DMS79 treated with DMSO at 0.1 percent for 48 hours (cell line): ENCODE data around the gene PCYT2.

Experiments
- DNase-seq: peaks from one replicate; lab custom pipeline; 2025; lab: John Stamatoyannopoulos, UW

The PCYT2 gene

GRCh38 chr17:81912441-81913309 is 1.5 kb upstream of the PCYT2 start:
- DNase-seq = no peak

DNA sequence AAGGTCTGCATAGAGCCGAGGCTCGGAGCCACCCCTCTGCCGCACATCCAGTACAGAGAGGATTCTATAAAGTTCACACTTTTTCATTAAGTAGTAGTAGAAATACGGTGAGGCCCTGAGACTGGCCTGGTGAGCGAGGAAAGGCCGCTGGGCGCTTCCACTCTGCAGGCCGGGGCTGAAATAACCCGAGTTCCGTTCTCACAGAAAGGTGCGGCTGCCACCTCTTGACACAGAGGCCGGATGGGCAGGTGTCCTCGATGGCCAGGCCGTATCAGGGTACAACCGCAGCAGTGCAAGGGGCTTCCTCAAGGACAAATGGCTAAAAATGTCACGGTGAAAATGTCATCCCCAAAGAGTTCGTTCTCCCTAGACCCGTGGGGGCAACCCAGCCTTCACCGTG is 770 bp upstream of the PCYT2 start:
- DNase-seq = no peak

- no peak for DNase-seq
Measured at GRCh38 chr17:81910840-81911276, 341 bp downstream of the PCYT2 start.

GRCh38 chr17:81909966-81910839 is 996 bp downstream of the PCYT2 start:
- DNase-seq = no peak

DNA sequence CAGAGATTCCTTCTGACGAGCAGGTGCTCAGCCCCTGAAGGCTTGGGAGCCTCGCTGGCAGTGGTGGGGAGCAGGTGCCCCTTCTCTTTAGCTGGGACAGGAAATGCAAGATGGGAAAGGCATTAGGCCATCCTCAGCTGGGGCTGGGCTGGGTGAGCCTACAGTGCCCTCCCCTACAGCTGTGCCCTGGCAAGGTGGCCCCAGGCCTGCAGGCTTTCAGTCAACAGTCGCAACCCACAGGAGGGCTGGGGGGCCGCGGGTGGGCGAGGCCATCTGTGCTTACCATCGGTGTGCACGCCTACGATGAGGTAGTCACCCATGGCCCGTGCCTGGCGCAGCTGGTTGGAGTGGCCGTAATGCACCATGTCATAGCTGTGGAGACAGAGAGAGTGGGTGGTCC is 2.0 kb downstream of the PCYT2 start:
- no peak for DNase-seq

GRCh38 chr17:81908793-81909192 is 2.4 kb downstream of the PCYT2 start:
- DNase-seq = no peak

DNA sequence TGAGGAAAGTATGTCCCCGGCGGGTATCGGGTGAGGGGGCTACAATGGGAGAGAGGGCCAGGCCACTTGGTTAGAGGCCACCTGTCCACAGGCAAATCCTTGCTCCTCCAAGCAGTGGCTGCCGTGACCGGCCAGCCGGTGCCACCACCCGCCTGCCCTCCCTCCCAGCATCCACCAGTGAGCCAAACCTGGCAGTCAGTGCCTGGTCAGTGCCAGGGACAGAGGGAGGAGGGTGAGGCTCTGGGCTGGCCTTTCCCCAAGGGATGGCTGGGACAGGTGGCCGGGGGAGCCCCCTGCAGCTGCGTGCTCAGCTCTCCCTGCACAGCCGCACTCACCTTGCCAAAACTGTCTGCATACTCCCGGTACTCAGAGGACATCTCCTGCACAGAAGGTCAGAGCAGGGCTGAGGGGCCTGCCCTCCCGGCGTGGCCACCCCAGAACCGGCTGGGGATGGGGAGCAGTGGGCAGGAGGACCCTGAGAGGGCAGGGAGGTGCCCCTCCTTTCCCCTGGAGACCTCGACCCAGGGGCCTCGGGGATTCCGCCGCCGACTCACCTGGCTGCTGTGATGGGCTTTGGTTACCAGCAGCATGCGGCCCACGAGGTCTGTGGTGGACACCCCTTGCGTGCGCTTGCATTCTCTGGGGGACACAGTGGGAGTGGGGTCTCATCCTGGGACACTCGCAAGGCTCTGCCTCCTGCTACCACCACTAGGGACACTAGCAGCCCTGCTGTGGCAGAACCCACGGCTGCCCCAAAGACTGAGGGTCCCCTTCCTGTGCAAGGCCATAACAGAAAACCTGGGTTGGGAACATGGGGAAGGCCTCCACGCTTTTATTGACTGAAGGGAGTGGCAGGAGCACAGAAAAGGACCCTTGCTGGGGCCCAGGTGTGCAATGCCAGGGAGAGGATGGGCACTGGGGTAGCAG is 3.7 kb downstream of the PCYT2 start:
- no peak for DNase-seq

- DNase-seq = no peak
Measured at GRCh38 chr17:81906476-81907218, 4.6 kb downstream of the PCYT2 start.

DNA sequence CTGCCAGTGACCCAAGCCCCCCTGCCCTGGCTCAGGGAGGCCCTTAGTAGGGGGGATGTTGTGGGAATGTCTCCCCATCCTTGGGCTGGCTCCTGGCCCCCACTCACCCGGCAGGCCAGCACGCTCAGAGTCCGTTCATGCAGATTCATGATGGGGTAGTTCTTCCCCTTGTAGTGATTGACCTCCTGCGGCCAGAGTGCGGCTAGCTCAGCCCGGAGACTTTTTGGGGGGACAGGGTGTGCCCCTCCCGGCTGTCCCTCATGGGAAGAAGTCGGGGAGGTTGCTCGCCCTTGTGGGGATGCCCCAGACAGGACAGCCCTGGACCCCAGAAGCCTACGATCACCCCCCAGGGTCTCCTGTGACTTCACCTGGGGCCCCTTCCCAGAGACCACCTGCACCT is 5.2 kb downstream of the PCYT2 start:
- no peak for DNase-seq

DNA sequence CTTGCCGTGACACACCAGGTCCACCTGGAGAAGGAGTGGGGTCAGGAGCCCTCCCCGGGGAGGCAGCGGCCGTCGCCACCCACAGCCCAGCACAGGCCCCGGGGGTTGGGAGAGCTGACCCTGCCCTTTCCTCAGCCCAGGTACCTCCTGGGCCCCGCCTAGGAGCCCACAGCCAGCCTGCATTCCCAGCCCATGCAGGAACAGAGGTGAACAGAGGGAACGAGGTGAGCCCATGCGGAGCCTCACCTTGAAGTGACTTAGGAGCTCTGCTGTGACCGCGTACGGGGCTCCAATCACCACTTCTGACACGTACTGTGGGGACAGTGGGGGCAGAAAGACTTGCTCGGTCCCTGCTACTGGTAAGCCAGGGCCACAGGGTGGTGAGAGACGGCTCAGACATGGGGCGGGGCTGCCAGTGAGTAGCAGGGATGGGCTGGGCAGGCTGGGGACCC is 5.7 kb downstream of the PCYT2 start:
- DNase-seq = no peak

DNA sequence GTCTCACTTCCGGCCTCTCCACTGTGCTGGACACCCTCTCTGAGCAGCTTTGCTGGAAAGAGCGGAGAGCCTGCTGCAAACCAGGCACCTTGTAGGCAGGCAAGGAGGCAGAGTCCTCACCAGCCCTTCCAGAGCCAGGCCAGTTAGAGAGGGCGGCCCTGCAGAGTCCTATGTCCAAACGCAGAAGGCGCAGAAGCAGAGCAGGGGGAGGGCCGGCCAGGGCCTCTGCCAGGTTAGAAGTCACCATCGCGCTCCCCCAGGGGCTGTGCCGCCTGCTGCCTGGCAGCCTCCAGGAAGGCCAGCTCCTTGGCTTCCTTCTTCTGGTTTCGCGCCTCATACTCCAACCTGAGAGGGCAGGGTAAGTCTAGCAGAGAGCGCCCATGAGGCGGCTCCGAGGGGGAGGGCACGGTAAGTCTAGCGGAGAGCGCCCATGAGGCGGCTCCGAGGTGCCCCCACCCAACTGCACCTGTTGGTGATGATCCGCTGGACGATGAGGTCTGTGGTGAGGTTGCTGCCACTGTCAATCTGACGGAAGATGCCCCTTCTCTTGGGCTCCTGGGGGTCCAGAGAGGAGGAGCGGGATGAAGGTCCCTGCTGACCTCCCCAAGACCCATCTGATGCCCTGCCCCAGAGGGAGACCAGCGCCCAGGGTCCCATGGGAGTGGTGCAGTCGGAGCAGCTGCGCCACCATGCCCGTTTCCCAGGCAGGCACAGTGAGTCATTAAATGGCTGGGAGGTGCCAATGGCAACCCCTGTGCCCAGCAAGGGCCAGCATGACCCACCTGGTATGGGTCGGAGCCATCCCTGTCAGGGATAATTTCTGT is 6.4 kb downstream of the PCYT2 start:
- no peak for DNase-seq

GRCh38 chr17:81903896-81904599 is 7.2 kb downstream of the PCYT2 start:
- no peak for DNase-seq

- DNase-seq = no peak
Measured at GRCh38 chr17:81903415-81903831, 7.8 kb downstream of the PCYT2 start.

GRCh38 chr17:81902653-81903414 is 8.4 kb downstream of the PCYT2 start:
- no peak for DNase-seq

DNA sequence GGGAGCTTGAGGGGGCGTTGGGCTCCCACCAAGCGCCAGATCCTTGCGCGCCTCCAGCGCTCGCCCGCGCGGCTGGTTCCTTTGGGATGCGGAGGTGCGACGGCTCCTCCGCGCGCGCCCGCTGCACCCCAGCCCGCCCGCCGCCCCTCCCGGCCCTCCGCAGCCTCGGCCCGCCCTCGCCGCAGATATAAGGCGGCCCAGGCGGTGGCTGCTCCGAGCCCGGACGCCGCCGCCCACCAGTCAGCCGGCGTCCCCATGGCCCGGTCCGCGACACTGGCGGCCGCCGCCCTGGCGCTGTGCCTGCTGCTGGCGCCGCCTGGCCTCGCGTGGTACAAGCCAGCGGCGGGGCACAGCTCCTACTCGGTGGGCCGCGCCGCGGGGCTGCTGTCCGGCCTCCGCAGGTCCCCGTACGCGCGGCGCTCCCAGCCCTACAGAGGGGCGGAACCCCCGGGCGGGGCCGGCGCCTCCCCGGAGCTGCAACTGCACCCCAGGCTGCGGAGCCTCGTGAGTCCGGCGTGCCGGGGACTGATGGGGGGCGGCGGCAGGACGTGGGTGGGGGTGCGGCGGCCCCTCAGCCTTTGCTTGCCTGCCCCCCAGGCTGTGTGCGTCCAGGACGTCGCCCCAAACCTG is 9.1 kb downstream of the PCYT2 start, which contains the start of gene NPB:
NPB (plus strand) TSS at position 216 of the 630 bp plus-strand sequence; CDS start at position 256, 40 bp downstream.
- DNase-seq = no peak

DNA sequence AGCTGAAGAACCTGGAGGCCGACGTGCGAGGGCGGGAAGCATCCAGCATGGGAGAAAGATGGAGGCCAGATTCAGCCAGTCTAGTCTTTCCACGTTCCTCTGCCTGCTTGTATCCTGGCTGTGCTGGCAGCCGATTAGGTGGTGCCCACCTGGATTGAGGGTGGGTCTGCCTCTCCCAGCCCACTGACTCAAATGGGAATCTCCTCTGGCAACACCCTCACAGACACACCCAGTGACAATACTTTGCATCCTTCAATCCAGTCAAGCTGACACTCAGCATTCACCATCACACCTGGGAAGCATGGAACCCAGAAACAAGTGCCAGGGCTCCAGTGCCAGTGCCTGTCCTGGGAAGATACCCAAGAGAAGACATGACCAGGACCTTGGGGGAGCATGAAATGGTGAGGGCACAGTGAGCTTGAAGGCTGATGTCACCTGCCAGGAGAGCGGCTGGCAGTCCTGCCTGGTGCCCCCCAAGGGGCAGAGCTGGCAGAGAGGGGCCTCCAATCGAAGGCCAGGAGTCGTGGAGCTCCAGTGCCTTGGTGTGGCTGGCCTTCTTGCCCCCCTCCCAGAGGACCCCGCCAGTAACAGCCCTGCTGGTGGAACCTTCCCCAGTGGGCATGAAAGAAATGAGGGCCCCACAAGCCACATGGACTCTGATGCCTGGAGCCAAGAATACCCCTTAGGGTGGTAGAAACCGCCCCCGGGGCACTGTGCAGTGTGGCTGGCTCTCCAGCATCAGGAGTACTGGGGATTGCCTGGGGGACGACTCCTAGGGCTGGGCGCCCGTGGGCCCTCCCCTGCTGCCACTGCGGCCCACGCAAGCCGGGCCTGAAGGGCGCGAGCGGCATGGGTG is 9.8 kb downstream of the PCYT2 start:
- DNase-seq = no peak

GRCh38 chr17:81900181-81900820 is 10.9 kb downstream of the PCYT2 start:
- no peak for DNase-seq
